ACC112 (cell line): ENCODE data around the gene PIM3.
"Not testable (repeated sequence)": the region's sequence is repeated elsewhere in the genome, so short reads cannot be mapped to it uniquely, and the experiment has no call there.

Experiments used
- H2AFZ ChIP-seq: fragments of 200-600 bp; sonication (generic); one replicate; pipeline ENCODE4 v1.6.0; 2017; ENCODE audit warnings: antibody characterized with exemption, low read length; ENCODE audit not compliant: unreplicated experiment
- H3K27ac ChIP-seq: fragments of 200-600 bp; sonication (generic); 2 replicates; pipeline ENCODE4 v1.5.1; 2014; ENCODE audit warnings: low read depth, mild to moderate bottlenecking, antibody characterized with exemption, low read length, moderate library complexity
- H3K27me3 ChIP-seq: fragments of 200-600 bp; sonication (generic); 2 replicates; pipeline ENCODE4 v1.6.1; 2014; ENCODE audit warnings: mild to moderate bottlenecking, antibody characterized with exemption, low read length, moderate library complexity, mixed read lengths; ENCODE audit not compliant: insufficient read depth
- H3K36me3 ChIP-seq: fragments of 200-600 bp; sonication (generic); 2 replicates; pipeline ENCODE4 v1.6.1; 2016; ENCODE audit warnings: mild to moderate bottlenecking, antibody characterized with exemption, low read length, moderate library complexity, mixed read lengths; ENCODE audit not compliant: insufficient read depth
- H3K4me1 ChIP-seq: fragments of 200-600 bp; sonication (generic); one replicate; pipeline ENCODE4 v1.6.1; 2016; ENCODE audit warnings: low read length, mixed read lengths; ENCODE audit not compliant: insufficient read depth, unreplicated experiment, control insufficient read depth
- H3K4me3 ChIP-seq: fragments of 200-600 bp; sonication (generic); 2 replicates; pipeline ENCODE4 v1.5.1; 2014; ENCODE audit warnings: mild to moderate bottlenecking, low read depth, low read length
- H3K79me2 ChIP-seq: fragments of 200-600 bp; sonication (generic); one replicate; pipeline ENCODE4 v1.6.0; 2016; ENCODE audit warnings: low read length; ENCODE audit not compliant: control insufficient read depth, unreplicated experiment, insufficient read depth

The PIM3 gene

GRCh38 chr22:49945042-49945794 is 15.4 kb upstream of the PIM3 start:
- not testable (repeated sequence) for H2AFZ ChIP-seq, H3K4me1 ChIP-seq, H3K79me2 ChIP-seq, H3K27me3 ChIP-seq, H3K27ac ChIP-seq, H3K36me3 ChIP-seq, H3K4me3 ChIP-seq

GRCh38 chr22:49946612-49947295 is 13.8 kb upstream of the PIM3 start:
- Histone ChIP-seq H3K36me3 (no peaks in the 10 kb centered on the region), H2AFZ (no peak overlapping the region), H3K4me3 (no peak overlapping the region), H3K27me3 (no peaks in the 10 kb centered on the region), H3K27ac (no peak overlapping the region), H3K4me1 (peaks cover 3% of the 10 kb centered on the region), H3K79me2 (no peaks in the 10 kb centered on the region)

DNA sequence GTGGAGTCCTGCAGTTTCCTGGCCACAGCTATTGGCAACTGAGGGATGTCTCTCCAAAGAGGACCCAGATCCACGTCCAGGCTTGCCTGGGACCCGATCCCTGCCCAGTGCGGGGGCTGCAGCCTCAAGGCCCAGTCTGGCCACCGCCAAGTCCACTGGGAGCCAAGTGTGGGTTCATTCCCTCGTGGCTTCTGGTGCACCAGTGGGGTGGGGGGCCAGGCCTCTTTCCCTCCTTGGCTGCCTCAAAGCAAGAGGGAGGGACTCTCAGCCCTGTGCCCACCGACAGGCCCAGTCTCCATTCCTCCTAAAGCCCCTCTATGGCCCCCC is 13.3 kb upstream of the PIM3 start:
- Histone ChIP-seq H3K36me3 (no peaks in the 10 kb centered on the region), H3K27ac (no peak overlapping the region), H3K27me3 (no peaks in the 10 kb centered on the region), H3K79me2 (no peaks in the 10 kb centered on the region), H3K4me1 (peaks cover 8% of the 10 kb centered on the region), H3K4me3 (no peak overlapping the region), H2AFZ (no peak overlapping the region)

DNA sequence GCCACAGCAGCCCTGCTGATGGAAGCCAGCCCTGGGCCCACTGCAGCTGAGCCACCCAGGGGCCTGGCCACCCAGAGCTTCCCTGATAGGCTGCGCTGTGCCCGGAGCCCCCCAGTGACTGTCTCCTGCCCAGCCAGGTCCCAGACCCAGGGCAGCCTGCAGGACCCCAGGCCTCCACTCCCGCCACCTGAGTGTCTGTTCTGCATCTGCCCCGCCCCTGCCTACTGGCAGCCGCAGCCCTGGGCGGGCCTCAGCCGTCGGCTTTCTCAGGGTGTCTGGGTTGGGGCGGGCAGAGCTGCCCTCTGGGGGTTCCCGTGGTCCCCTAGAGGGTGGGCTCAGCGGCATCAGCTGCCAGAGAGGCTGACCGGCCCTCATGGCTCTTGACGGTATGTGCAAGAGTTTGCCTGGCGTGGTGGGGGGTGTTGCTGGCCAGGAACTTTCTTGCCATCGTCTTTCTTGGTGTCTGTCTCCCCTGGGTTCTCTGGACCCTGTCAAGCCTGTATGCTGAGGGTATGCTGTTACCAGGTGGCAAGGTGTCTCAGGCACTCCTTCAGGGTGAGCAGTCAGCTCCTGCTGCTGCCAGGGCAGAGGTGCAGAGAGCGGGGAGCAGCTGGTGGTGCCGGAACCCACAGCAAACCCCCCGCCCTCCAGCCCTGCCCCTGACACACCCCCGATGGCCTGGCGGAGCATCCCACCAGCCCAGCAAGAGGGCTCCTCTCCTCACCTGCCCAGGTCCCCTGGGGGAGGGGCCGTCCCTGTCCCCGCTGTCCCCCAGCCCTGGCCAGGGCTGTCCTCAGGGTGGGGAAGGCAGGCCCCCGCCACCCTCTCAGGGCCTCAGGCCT is 12.2 kb upstream of the PIM3 start:
- H3K79me2 ChIP-seq, result no peaks in the 10 kb centered on the region
- no peak overlapping the region for H3K4me3 ChIP-seq
- H3K27ac ChIP-seq, result no peak overlapping the region
- no peak overlapping the region for H2AFZ ChIP-seq
- peaks cover 17% of the 10 kb centered on the region for H3K4me1 ChIP-seq
- H3K27me3 ChIP-seq, result no peaks in the 10 kb centered on the region
- H3K36me3 ChIP-seq, result no peaks in the 10 kb centered on the region

GRCh38 chr22:49948958-49949913 is 11.3 kb upstream of the PIM3 start:
- Histone ChIP-seq H3K79me2 (no peaks in the 10 kb centered on the region), H3K27ac (no peak overlapping the region), H3K4me1 (peaks cover 17% of the 10 kb centered on the region), H3K36me3 (no peaks in the 10 kb centered on the region), H3K4me3 (no peak overlapping the region), H3K27me3 (no peaks in the 10 kb centered on the region), H2AFZ (no peak overlapping the region)

- Histone ChIP-seq H3K27me3 (no peaks in the 10 kb centered on the region), H3K36me3 (no peaks in the 10 kb centered on the region)
Measured at GRCh38 chr22:49949914-49950292, 10.7 kb upstream of the PIM3 start.

DNA sequence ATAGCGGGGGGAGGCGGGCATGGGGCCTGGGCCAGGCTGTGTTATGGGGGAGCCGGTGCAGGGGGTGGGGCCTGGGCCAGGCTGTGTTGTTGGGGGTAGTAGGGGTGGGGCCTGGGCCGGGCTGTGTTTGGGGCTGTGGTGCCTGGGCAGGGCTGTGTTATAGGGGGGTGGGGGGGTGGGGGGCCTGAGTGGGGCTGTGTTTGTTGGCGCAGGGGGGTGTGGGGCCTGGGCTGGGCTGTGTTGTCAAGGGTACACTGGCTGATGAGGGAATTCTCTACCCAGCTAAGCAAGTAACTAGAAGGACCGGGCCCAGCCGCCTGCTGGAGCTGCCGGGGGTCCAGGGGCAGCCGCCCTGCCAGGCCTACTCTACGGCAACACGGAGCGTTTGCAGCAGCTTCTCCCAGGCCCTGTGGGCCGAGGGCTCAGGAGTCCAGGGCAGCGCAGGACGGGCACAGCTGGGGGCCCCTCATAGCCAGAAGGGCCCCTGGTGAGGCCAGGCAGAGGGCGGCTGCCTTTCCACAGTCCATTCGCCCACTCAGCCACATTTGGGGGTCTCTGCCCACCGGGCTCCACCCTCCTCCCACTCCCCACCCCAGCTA is 10.1 kb upstream of the PIM3 start:
- Histone ChIP-seq H3K4me3 (no peak overlapping the region), H3K79me2 (no peaks in the 10 kb centered on the region), H3K27me3 (no peaks in the 10 kb centered on the region), H3K36me3 (no peaks in the 10 kb centered on the region), H3K27ac (no peak overlapping the region), H2AFZ (no peak overlapping the region), H3K4me1 (peaks cover 17% of the 10 kb centered on the region)

More at GRCh38 chr22:49949914-49950292, 10.7 kb upstream of the PIM3 start:
- no peak overlapping the region for H3K4me3 ChIP-seq
- no peaks in the 10 kb centered on the region for H3K79me2 ChIP-seq
- H3K4me1 ChIP-seq, result peaks cover 17% of the 10 kb centered on the region
- no peak overlapping the region for H2AFZ ChIP-seq
- H3K27ac ChIP-seq, result no peak overlapping the region

GRCh38 chr22:49951000-49951677 is 9.4 kb upstream of the PIM3 start:
- no peaks in the 10 kb centered on the region for H3K27me3 ChIP-seq
- H3K4me1 ChIP-seq, result peaks cover 17% of the 10 kb centered on the region
- H3K79me2 ChIP-seq, result no peaks in the 10 kb centered on the region
- H3K36me3 ChIP-seq, result no peaks in the 10 kb centered on the region
- H2AFZ ChIP-seq, result no peak overlapping the region
- no peak overlapping the region for H3K27ac ChIP-seq
- no peak overlapping the region for H3K4me3 ChIP-seq

GRCh38 chr22:49951678-49951985 is 8.9 kb upstream of the PIM3 start:
- no peak overlapping the region for H3K4me3 ChIP-seq
- H3K36me3 ChIP-seq, result no peaks in the 10 kb centered on the region
- H2AFZ ChIP-seq, result no peak overlapping the region
- no peaks in the 10 kb centered on the region for H3K79me2 ChIP-seq
- H3K27ac ChIP-seq, result peak overlapping the region; percentile 43; the same call in 1 of the 2 replicates
- peaks cover 17% of the 10 kb centered on the region for H3K4me1 ChIP-seq
- H3K27me3 ChIP-seq, result no peaks in the 10 kb centered on the region
